ENCODE data around the gene CCDC137. TPM values are rescaled to one million over a fixed set of nuclear protein-coding genes. Genes with fewer than 3 reads are reported as not detected.

CCDC137 gene
- total RNA-seq, 4 donors from 2014 or later, result 6.7 to 17.1 (median 11.2) TPM

GRCh38 chr17:81683208-81683583 is 16.7 kb downstream of the CCDC137 start:
- no peaks in the 10 kb centered on the region for H3K9me3 ChIP-seq
- H3K27ac ChIP-seq, result peak overlapping the region; percentile 82 to 97 (median 88)
- DNase-seq, result no peak
- intact Hi-C loops (cut with DNase I; ENCODE audit: low total_unique reads) (loop anchor here (1.0 kb wide), 2 partner anchors 17 to 46 kb away; partner anchors contain the start of genes CCDC137, NPLOC4, OXLD1 and TSPAN10), in situ Hi-C loops (cut with MboI; ENCODE audit: low sequenced_read_pairs in 4 of 4) (no loop called here)
- peak overlapping the region; percentile 90 to 99 (median 97) for H3K4me3 ChIP-seq
- no peak for ATAC-seq
- peaks cover 0 to 26% of the 10 kb centered on the region in 2 donors for H3K36me3 ChIP-seq
- TF ChIP-seq CTCF (IDR thresholded peaks at IDR 0.05 in 4 of 5, conservative IDR thresholded peaks at IDR 0.05 in 1 of 5), result no peak
- TF ChIP-seq POLR2A (IDR thresholded peaks at IDR 0.05), result no peak
- H3K4me1 ChIP-seq, result peaks cover 23 to 27% of the 10 kb centered on the region in 2 donors
- no peaks in the 10 kb centered on the region for H3K27me3 ChIP-seq

- H3K4me3 ChIP-seq, result peak within 1 kb of the TSS; percentile 90 to 99 (median 97)
- no peak for TF ChIP-seq CTCF (IDR thresholded peaks at IDR 0.05 in 4 of 5, conservative IDR thresholded peaks at IDR 0.05 in 1 of 5)
- TF ChIP-seq POLR2A (IDR thresholded peaks at IDR 0.05), result peak; percentile 69 to 90
- H3K27me3 ChIP-seq, result no peaks in the 10 kb centered on the region
- H3K4me1 ChIP-seq, result peaks cover 23 to 27% of the 10 kb centered on the region in 2 donors
- peak within 1 kb of the TSS; percentile 82 to 97 (median 88) for H3K27ac ChIP-seq
- H3K36me3 ChIP-seq, result peaks cover 0 to 32% of the 10 kb centered on the region in 2 donors
- H3K9me3 ChIP-seq, result no peaks in the 10 kb centered on the region
- ATAC-seq (peak; percentile 99 to 100), DNase-seq (peak; percentile 96 to 99)
- in situ Hi-C loops (cut with MboI; ENCODE audit: low sequenced_read_pairs in 4 of 4), result no loop called here
- intact Hi-C loops (cut with DNase I; ENCODE audit: low total_unique reads), result loop anchor here (1.0 kb wide), 2 partner anchors 18 to 47 kb away; partner anchors contain the start of genes CCDC137, NPLOC4, OXLD1 and TSPAN10
Observed at GRCh38 chr17:81683584-81684441, 17.3 kb downstream of the CCDC137 start, which contains the start of the genes ARL16 and HGS. TSS of gene ARL16 (minus strand) at chr17:81683797. CDS start at chr17:81683753, 44 bp downstream. TSS of gene HGS (plus strand) at chr17:81684011. CDS start at chr17:81684067, 56 bp downstream.

- TF ChIP-seq POLR2A (IDR thresholded peaks at IDR 0.05) (no peak), CTCF (IDR thresholded peaks at IDR 0.05 in 4 of 5, conservative IDR thresholded peaks at IDR 0.05 in 1 of 5) (no peak)
- H3K4me3 ChIP-seq, result peak overlapping the region; percentile 90 to 99 (median 97)
- DNase-seq (no peak), ATAC-seq (no peak)
- peaks cover 0 to 39% of the 10 kb centered on the region in 2 donors for H3K36me3 ChIP-seq
- in situ Hi-C loops (cut with MboI; ENCODE audit: low sequenced_read_pairs in 4 of 4), result no loop called here
- H3K4me1 ChIP-seq, result peaks cover 23 to 27% of the 10 kb centered on the region in 2 donors
- no peaks in the 10 kb centered on the region for H3K27me3 ChIP-seq
- intact Hi-C loops (cut with DNase I; ENCODE audit: low total_unique reads), result no loop called here
- peak overlapping the region; percentile 73 to 91 (median 82) for H3K27ac ChIP-seq
- H3K9me3 ChIP-seq, result no peaks in the 10 kb centered on the region
Observed at GRCh38 chr17:81684442-81684911, 17.9 kb downstream of the CCDC137 start.

GRCh38 chr17:81685108-81685507 is 18.6 kb downstream of the CCDC137 start:
- Histone ChIP-seq H3K27me3 (no peaks in the 10 kb centered on the region), H3K9me3 (no peaks in the 10 kb centered on the region), H3K4me1 (peaks cover 23 to 27% of the 10 kb centered on the region in 2 donors), H3K4me3 (peak overlapping the region; percentile 90 to 99 (median 97)), H3K36me3 (peaks cover 0 to 45% of the 10 kb centered on the region in 2 donors), H3K27ac (peak overlapping the region in 1 of 4 donors; percentile 86)
- intact Hi-C loops (cut with DNase I; ENCODE audit: low total_unique reads), result no loop called here
- ATAC-seq (no peak), DNase-seq (no peak)
- no peak for TF ChIP-seq POLR2A (IDR thresholded peaks at IDR 0.05)
- TF ChIP-seq CTCF (IDR thresholded peaks at IDR 0.05 in 4 of 5, conservative IDR thresholded peaks at IDR 0.05 in 1 of 5), result no peak
- in situ Hi-C loops (cut with MboI; ENCODE audit: low sequenced_read_pairs in 4 of 4), result no loop called here
